HCT116 (cell line): ENCODE data around the gene MAGEA10. TPM values are rescaled to one million over a fixed set of nuclear protein-coding genes. Genes with fewer than 3 reads are reported as not detected.

ENCODE experiments used
- ATAC-seq: fragments of 200-7000 bp; cut with Tn5 transposase; 2 replicates; pipeline ENCODE4 v1.9.1; 2020; ENCODE audit warnings: mild to moderate bottlenecking, moderate library complexity
- BruUV-seq: library from RNA; stranded (reverse); fragments of 400-500 nt; replicated peaks from 2 replicates; lab custom pipeline; 2021; lab: Mats Ljungman, UMichigan
- CTCF ChIA-PET: fragments of 300-600 bp; sonication (Branson Sonifier 250); formaldehyde crosslinking; loops from one replicate; lab custom pipeline; 2021; ENCODE audit warnings: antibody characterized with exemption; lab: Charles Lee
- POLR2A ChIA-PET: fragments of 300-600, 350-600 bp; sonication (Branson Sonifier 250); formaldehyde crosslinking; loops from one replicate; lab custom pipeline; 2021; ENCODE audit warnings: antibody characterized with exemption; lab: Charles Lee
- RAD21 ChIA-PET, 2 experiments: fragments of 300-600 bp; sonication (Branson Sonifier 250); formaldehyde crosslinking; loops; one replicate each; lab custom pipeline; 2023; ENCODE audit warnings: low total read pairs in 2 of 2; ENCODE audit not compliant: uncharacterized antibody in 2 of 2, unreplicated experiment in 2 of 2, low non-redundant PET in 1 of 2; lab: Charles Lee
- DNase-seq: peaks from one replicate; pipeline ENCODE4 v3.0.0-alpha.2; 2010; ENCODE audit warnings: low read depth, low spot score
- H2AFZ ChIP-seq: fragments of 200-600 bp; shearing (Covaris generic), sonication (generic); 2 replicates; pipeline ENCODE4 v1.6.1; 2017; ENCODE audit warnings: low read depth, mixed run types, mixed read lengths, antibody characterized with exemption, low read length; ENCODE audit not compliant: poor library complexity, severe bottlenecking
- H3K27ac ChIP-seq: 2 replicates; pipeline ENCODE4 v1.5.1; 2012; ENCODE audit warnings: low read depth, low read length
- H3K27me3 ChIP-seq: fragments of 200-600 bp; sonication (generic); 2 replicates; pipeline ENCODE4 v1.6.1; 2016; ENCODE audit warnings: mixed run types, low read length, mixed read lengths; ENCODE audit not compliant: insufficient read depth
- H3K36me3 ChIP-seq, 2 experiments: fragments of 200-500 bp in 1 of 2; fragments of 200-600 bp in 1 of 2; sonication (Bioruptor generic) in 1 of 2; sonication (generic) in 1 of 2; 2 replicates each; pipeline versions ENCODE4 v1.5.1 to v1.6.1; 2014 to 2016; ENCODE audit warnings: low read length in 2 of 2, inconsistent platforms in 1 of 2, mixed read lengths in 1 of 2, mixed run types in 1 of 2; ENCODE audit not compliant: insufficient read depth in 2 of 2, control insufficient read depth in 1 of 2
- H3K4me1 ChIP-seq, 2 experiments: fragments of 200-600 bp in 1 of 2; sonication (generic) in 1 of 2; 2 replicates each; pipeline versions ENCODE4 v1.5.1 to v1.6.1; 2012 to 2017; ENCODE audit warnings: low read length in 2 of 2, inconsistent platforms in 1 of 2, mild to moderate bottlenecking in 1 of 2, mixed read lengths in 1 of 2, mixed run types in 1 of 2, moderate library complexity in 1 of 2; ENCODE audit not compliant: insufficient read depth in 2 of 2, control insufficient read depth in 1 of 2
- H3K4me2 ChIP-seq: fragments of 200-600 bp; sonication (generic); 2 replicates; pipeline ENCODE4 v1.6.1; 2017; ENCODE audit warnings: mixed run types, low read length, mixed read lengths
- H3K4me3 ChIP-seq, 2 experiments: fragments of 200-600 bp in 1 of 2; sonication (generic) in 1 of 2; replicated peaks in 1 of 2; 2 replicates each; pipeline ENCODE4 v1.5.1; 2011 to 2016; ENCODE audit warnings: low read length in 2 of 2, control low read depth in 1 of 2, low read depth in 1 of 2, mild to moderate bottlenecking in 1 of 2, mixed read lengths in 1 of 2, mixed run types in 1 of 2
- H3K79me2 ChIP-seq: fragments of 200-600 bp; sonication (generic); 2 replicates; pipeline ENCODE4 v1.6.1; 2017; ENCODE audit warnings: mild to moderate bottlenecking, mixed run types, low read length, moderate library complexity, mixed read lengths; ENCODE audit not compliant: insufficient read depth
- H3K9ac ChIP-seq: fragments of 200-600 bp; sonication (generic); 2 replicates; pipeline ENCODE4 v1.6.1; 2016; ENCODE audit warnings: low read length, mixed read lengths
- H3K9me2 ChIP-seq: fragments of 200-600 bp; sonication (generic), shearing (Covaris generic); 2 replicates; pipeline ENCODE4 v1.6.1; 2017; ENCODE audit warnings: mixed run types, mild to moderate bottlenecking, moderate library complexity; ENCODE audit not compliant: insufficient read depth
- H3K9me3 ChIP-seq, 2 experiments: fragments of 200-500 bp in 1 of 2; fragments of 200-600 bp in 1 of 2; sonication (Bioruptor generic) in 1 of 2; sonication (generic) in 1 of 2; 2 replicates each; pipeline ENCODE4 v1.6.1; 2014 to 2017; ENCODE audit warnings: low read length in 2 of 2, mixed read lengths in 2 of 2, inconsistent platforms in 1 of 2, low read depth in 1 of 2, mild to moderate bottlenecking in 1 of 2, mixed run types in 1 of 2, moderate library complexity in 1 of 2; ENCODE audit not compliant: control insufficient read depth in 1 of 2, insufficient read depth in 1 of 2
- H4K20me1 ChIP-seq: fragments of 200-600 bp; sonication (generic), shearing (Covaris generic); 2 replicates; pipeline ENCODE4 v1.6.1; 2017; ENCODE audit warnings: mixed run types, mild to moderate bottlenecking, moderate library complexity; ENCODE audit not compliant: insufficient read depth
- CEBPB ChIP-seq: IDR thresholded peaks from 2 replicates; pipeline ENCODE4 v1.6.1; 2012; ENCODE audit warnings: low read depth
- EGR1 ChIP-seq: IDR thresholded peaks from 2 replicates; pipeline ENCODE4 v1.6.1; 2012; ENCODE audit warnings: low read depth
- EZH2 ChIP-seq: fragments of 200-600 bp; sonication (generic); IDR thresholded peaks from 2 replicates; pipeline ENCODE4 v1.6.1; 2017; ENCODE audit warnings: antibody characterized with exemption, mixed run types
- EZH2phosphoT487 ChIP-seq: fragments of 200-600 bp; IDR thresholded peaks from 2 replicates; pipeline ENCODE4 v1.6.1; 2018; ENCODE audit warnings: antibody characterized with exemption, borderline replicate concordance
- FOSL1 ChIP-seq: IDR thresholded peaks from 2 replicates; pipeline ENCODE4 v1.6.1; 2012; ENCODE audit warnings: low read depth
- JUND ChIP-seq: IDR thresholded peaks from 2 replicates; pipeline ENCODE4 v1.6.1; 2012
- MAX ChIP-seq: IDR thresholded peaks from 2 replicates; pipeline ENCODE4 v1.6.1; 2012
- POLR2A ChIP-seq: IDR thresholded peaks from 2 replicates; pipeline ENCODE4 v1.7.0; 2011; ENCODE audit warnings: borderline replicate concordance; ENCODE audit not compliant: insufficient read depth, insufficient read length; ENCODE audit errors: extremely low read depth
- POLR2AphosphoS5 ChIP-seq: IDR thresholded peaks from 2 replicates; pipeline ENCODE4 v1.6.1; 2011; ENCODE audit warnings: mild to moderate bottlenecking, low read depth, low read length, moderate library complexity
- REST ChIP-seq: IDR thresholded peaks from 2 replicates; pipeline ENCODE4 v1.6.1; 2012; ENCODE audit warnings: low read depth
- SIN3A ChIP-seq: IDR thresholded peaks from 2 replicates; pipeline ENCODE4 v1.6.1; 2012; ENCODE audit warnings: low read depth
- SP1 ChIP-seq: IDR thresholded peaks from 2 replicates; pipeline ENCODE4 v1.6.1; 2012; ENCODE audit warnings: low read depth
- SRF ChIP-seq: IDR thresholded peaks from 2 replicates; pipeline ENCODE4 v1.6.1; 2012; ENCODE audit warnings: low read depth
- YY1 ChIP-seq: IDR thresholded peaks from 2 replicates; pipeline ENCODE4 v1.6.1; 2011; ENCODE audit warnings: low read length, low read depth, moderate library complexity, mild to moderate bottlenecking; ENCODE audit not compliant: insufficient replicate concordance; ENCODE audit errors: extremely low read depth
- ZBTB33 ChIP-seq: IDR thresholded peaks from 2 replicates; pipeline ENCODE4 v1.6.1; 2011; ENCODE audit warnings: mild to moderate bottlenecking, low read length, moderate library complexity; ENCODE audit not compliant: insufficient replicate concordance; ENCODE audit errors: extremely low read depth
- ZFX ChIP-seq: fragments of 450-650 bp; IDR thresholded peaks from 2 replicates; pipeline ENCODE4 v1.6.1; 2017
- ZNF274 ChIP-seq: fragments of 200-500 bp; sonication (Bioruptor generic); IDR thresholded peaks from 2 replicates; pipeline ENCODE4 v1.6.1; 2014; ENCODE audit warnings: mild to moderate bottlenecking, low read depth, low read length, inconsistent platforms
- intact Hi-C: fragments of 100-400 bp; cut with micrococcal nuclease; formaldehyde crosslinking; loops from 2 replicates; pipeline ENCODE4 v1.10.0; 2022
- total RNA-seq: library from RNA; stranded (reverse); gene quantifications from one replicate; pipeline ENCODE4 v1.2.1, GENCODE V29; 2021; ENCODE audit not compliant: unreplicated experiment

MAGEA10 gene
- total RNA-seq, 1 experiment from 2014 or later = not detected

GRCh38 chrX:152157042-152157441 lies 18.7 kb upstream of the MAGEA10 start (continued):
- TF ChIP-seq POLR2AphosphoS5 = no peak

- BruUV-seq = no TSS peak
- RAD21 ChIA-PET = no interaction called here
- DNase-seq = no peak
- Histone ChIP-seq H3K9me2 (no peaks in the 10 kb centered on the region), H3K9ac (no peak overlapping the region), H2AFZ (no peak overlapping the region), H3K4me3 (no peak overlapping the region), H4K20me1 (no peaks in the 10 kb centered on the region), H3K27ac (no peak overlapping the region), H3K27me3 (no peaks in the 10 kb centered on the region), H3K4me2 (no peak overlapping the region)
- intact Hi-C loops = no loop called here
- ATAC-seq = no peak
- CTCF ChIA-PET = no interaction called here
- TF ChIP-seq SP1 (no peak), POLR2AphosphoS5 (no peak), SRF (no peak), EZH2phosphoT487 (no peak), REST (no peak), MAX (no peak), FOSL1 (no peak), ZFX (no peak), CEBPB (no peak), EGR1 (no peak), ZBTB33 (no peak), SIN3A (no peak), YY1 (no peak), POLR2A (no peak), JUND (no peak), ZNF274 (no peak), EZH2 (no peak)
- TF ChIP-seq, all 23 proteins: peak for 0
- Histone ChIP-seq H3K9me3 (no peaks in the 10 kb centered on the region), H3K79me2 (no peaks in the 10 kb centered on the region), H3K36me3 (no peaks in the 10 kb centered on the region), H3K4me1 (no peaks in the 10 kb centered on the region)
- POLR2A ChIA-PET = no interaction called here
These were observed 17.5 kb upstream of the MAGEA10 start for GRCh38 chrX:152155766-152156310.
